HEK293 (cell line): ENCODE results near the gene ATP6V1F.
A peak's percentile ranks its signal among the peaks of the same experiment; 100 is the strongest.

Experiments
- HOXD13 ChIP-seq: sonication (generic); formaldehyde crosslinking; IDR thresholded peaks from 2 replicates; pipeline ENCODE4 v1.8.0; 2022; ENCODE audit warnings: missing genetic modification reagents, borderline replicate concordance
- KLF1 ChIP-seq: fragments of 450-650 bp; formaldehyde crosslinking; IDR thresholded peaks from 2 replicates; pipeline ENCODE4 v1.5.1; 2016; ENCODE audit warnings: missing biosample characterization, missing genetic modification characterization
- SP3 ChIP-seq: fragments of 450-650 bp; formaldehyde crosslinking; IDR thresholded peaks from 2 replicates; pipeline ENCODE4 v1.5.1; 2016; ENCODE audit warnings: missing biosample characterization, missing genetic modification characterization
- TCF7L2 ChIP-seq: IDR thresholded peaks from 2 replicates; pipeline ENCODE4 v1.6.1; 2011; ENCODE audit warnings: low read depth, mild to moderate bottlenecking, inconsistent platforms, low read length, moderate library complexity, borderline replicate concordance
- ZBTB11 ChIP-seq: fragments of 450-650 bp; formaldehyde crosslinking; conservative IDR thresholded peaks from 2 replicates; pipeline ENCODE4 v1.5.1; 2016; ENCODE audit warnings: low read depth, missing biosample characterization, missing genetic modification characterization
- ZFHX2 ChIP-seq: fragments of 450-650 bp; formaldehyde crosslinking; conservative IDR thresholded peaks from 2 replicates; pipeline ENCODE4 v1.5.1; 2016; ENCODE audit warnings: missing biosample characterization, missing genetic modification characterization
- ZNF155 ChIP-seq: fragments of 450-650 bp; formaldehyde crosslinking; IDR thresholded peaks from 2 replicates; pipeline ENCODE4 v1.5.1; 2016; ENCODE audit warnings: missing biosample characterization, missing genetic modification characterization
- ZNF2 ChIP-seq: fragments of 450-650 bp; formaldehyde crosslinking; IDR thresholded peaks from 2 replicates; pipeline ENCODE4 v1.5.1; 2016; ENCODE audit warnings: missing biosample characterization, missing genetic modification characterization
- ZNF514 ChIP-seq: fragments of 450-650 bp; formaldehyde crosslinking; IDR thresholded peaks from 2 replicates; pipeline ENCODE4 v1.5.1; 2016; ENCODE audit warnings: missing biosample characterization, missing genetic modification characterization
- ZNF518A ChIP-seq: fragments of 450-650 bp; formaldehyde crosslinking; conservative IDR thresholded peaks from 2 replicates; pipeline ENCODE4 v1.5.1; 2016; ENCODE audit warnings: low read depth, missing biosample characterization, missing genetic modification characterization
- ZNF549 ChIP-seq: fragments of 450-650 bp; IDR thresholded peaks from 2 replicates; pipeline ENCODE4 v1.5.1; 2018; ENCODE audit warnings: missing biosample characterization, missing genetic modification characterization, mild to moderate bottlenecking, inconsistent platforms, moderate library complexity
- ZNF560 ChIP-seq: fragments of 450-650 bp; formaldehyde crosslinking; IDR thresholded peaks from 2 replicates; pipeline ENCODE4 v1.5.1; 2017; ENCODE audit warnings: missing biosample characterization, missing genetic modification characterization, borderline replicate concordance
- ZNF76 ChIP-seq: fragments of 450-650 bp; formaldehyde crosslinking; IDR thresholded peaks from 2 replicates; pipeline ENCODE4; 2016; ENCODE audit warnings: low read depth, missing biosample characterization, missing genetic modification characterization, borderline replicate concordance
- TF ChIP-seq, protein P1 (sequence below): fragments of 450-650 bp; formaldehyde crosslinking; IDR thresholded peaks from 2 replicates; pipeline ENCODE4 v1.5.0; 2017; ENCODE audit warnings: missing biosample characterization, missing genetic modification characterization, borderline replicate concordance
- TF ChIP-seq, protein P2 (sequence below): fragments of 450-650 bp; formaldehyde crosslinking; IDR thresholded peaks from 2 replicates; pipeline ENCODE4 v1.5.1; 2016; ENCODE audit warnings: missing biosample characterization, missing genetic modification characterization
- TF ChIP-seq, protein P3 (sequence below): fragments of 450-650 bp; formaldehyde crosslinking; IDR thresholded peaks from 2 replicates; pipeline ENCODE4 v1.5.1; 2016; ENCODE audit warnings: missing biosample characterization, missing genetic modification characterization

Gene ATP6V1F

GRCh38 chr7:128869138-128869943 lies 6.7 kb downstream of the ATP6V1F start (continued):
- TF ChIP-seq, protein P1, sequence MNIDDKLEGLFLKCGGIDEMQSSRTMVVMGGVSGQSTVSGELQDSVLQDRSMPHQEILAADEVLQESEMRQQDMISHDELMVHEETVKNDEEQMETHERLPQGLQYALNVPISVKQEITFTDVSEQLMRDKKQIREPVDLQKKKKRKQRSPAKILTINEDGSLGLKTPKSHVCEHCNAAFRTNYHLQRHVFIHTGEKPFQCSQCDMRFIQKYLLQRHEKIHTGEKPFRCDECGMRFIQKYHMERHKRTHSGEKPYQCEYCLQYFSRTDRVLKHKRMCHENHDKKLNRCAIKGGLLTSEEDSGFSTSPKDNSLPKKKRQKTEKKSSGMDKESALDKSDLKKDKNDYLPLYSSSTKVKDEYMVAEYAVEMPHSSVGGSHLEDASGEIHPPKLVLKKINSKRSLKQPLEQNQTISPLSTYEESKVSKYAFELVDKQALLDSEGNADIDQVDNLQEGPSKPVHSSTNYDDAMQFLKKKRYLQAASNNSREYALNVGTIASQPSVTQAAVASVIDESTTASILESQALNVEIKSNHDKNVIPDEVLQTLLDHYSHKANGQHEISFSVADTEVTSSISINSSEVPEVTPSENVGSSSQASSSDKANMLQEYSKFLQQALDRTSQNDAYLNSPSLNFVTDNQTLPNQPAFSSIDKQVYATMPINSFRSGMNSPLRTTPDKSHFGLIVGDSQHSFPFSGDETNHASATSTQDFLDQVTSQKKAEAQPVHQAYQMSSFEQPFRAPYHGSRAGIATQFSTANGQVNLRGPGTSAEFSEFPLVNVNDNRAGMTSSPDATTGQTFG (tag by site-specific recombination) = no peak
- peak; percentile 33; the same call in 1 of the 2 replicates for TF ChIP-seq ZNF76 (tag by site-specific recombination)
- TF ChIP-seq, protein P2, sequence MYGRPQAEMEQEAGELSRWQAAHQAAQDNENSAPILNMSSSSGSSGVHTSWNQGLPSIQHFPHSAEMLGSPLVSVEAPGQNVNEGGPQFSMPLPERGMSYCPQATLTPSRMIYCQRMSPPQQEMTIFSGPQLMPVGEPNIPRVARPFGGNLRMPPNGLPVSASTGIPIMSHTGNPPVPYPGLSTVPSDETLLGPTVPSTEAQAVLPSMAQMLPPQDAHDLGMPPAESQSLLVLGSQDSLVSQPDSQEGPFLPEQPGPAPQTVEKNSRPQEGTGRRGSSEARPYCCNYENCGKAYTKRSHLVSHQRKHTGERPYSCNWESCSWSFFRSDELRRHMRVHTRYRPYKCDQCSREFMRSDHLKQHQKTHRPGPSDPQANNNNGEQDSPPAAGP (tag by site-specific recombination) = peak; percentile 80; the same call in 1 of the 2 replicates
- TF ChIP-seq ZNF549 (tag by site-specific recombination) = no peak
- no peak for TF ChIP-seq ZNF514
- TF ChIP-seq ZNF518A (tag by site-specific recombination) = no peak
- TF ChIP-seq ZFHX2 (tag by site-specific recombination) = peak; percentile 85
- peak; percentile 73 for TF ChIP-seq SP3 (tag by site-specific recombination)
- peak; percentile 54; the same call in 1 of the 2 replicates for TF ChIP-seq ZBTB11 (tag by site-specific recombination)
- TF ChIP-seq HOXD13 (CRISPR knock-in tag) = no peak
- peak; percentile 78 for TF ChIP-seq KLF1 (tag by site-specific recombination)
- 0 out of 2 replicates have a peak, but pooled peaks have one; percentile 29 for TF ChIP-seq ZNF2 (tag by site-specific recombination)
- TF ChIP-seq TCF7L2 = no peak
- TF ChIP-seq ZNF560 (tag by site-specific recombination) = no peak
- TF ChIP-seq, protein P3, sequence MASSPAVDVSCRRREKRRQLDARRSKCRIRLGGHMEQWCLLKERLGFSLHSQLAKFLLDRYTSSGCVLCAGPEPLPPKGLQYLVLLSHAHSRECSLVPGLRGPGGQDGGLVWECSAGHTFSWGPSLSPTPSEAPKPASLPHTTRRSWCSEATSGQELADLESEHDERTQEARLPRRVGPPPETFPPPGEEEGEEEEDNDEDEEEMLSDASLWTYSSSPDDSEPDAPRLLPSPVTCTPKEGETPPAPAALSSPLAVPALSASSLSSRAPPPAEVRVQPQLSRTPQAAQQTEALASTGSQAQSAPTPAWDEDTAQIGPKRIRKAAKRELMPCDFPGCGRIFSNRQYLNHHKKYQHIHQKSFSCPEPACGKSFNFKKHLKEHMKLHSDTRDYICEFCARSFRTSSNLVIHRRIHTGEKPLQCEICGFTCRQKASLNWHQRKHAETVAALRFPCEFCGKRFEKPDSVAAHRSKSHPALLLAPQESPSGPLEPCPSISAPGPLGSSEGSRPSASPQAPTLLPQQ (tag by site-specific recombination) = peak; percentile 79
- no peak for TF ChIP-seq ZNF155 (tag by site-specific recombination)
